GM19099 (cell line): Measurements from ENCODE around the gene NUSAP1.

Experiments
- POLR2A ChIP-seq: IDR thresholded peaks from 3 replicates; pipeline ENCODE4 v1.6.1; 2011; ENCODE audit warnings: low read depth; ENCODE audit not compliant: insufficient read length; ENCODE audit errors: extremely low read depth

Gene NUSAP1, protein sequence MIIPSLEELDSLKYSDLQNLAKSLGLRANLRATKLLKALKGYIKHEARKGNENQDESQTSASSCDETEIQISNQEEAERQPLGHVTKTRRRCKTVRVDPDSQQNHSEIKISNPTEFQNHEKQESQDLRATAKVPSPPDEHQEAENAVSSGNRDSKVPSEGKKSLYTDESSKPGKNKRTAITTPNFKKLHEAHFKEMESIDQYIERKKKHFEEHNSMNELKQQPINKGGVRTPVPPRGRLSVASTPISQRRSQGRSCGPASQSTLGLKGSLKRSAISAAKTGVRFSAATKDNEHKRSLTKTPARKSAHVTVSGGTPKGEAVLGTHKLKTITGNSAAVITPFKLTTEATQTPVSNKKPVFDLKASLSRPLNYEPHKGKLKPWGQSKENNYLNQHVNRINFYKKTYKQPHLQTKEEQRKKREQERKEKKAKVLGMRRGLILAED

DNA sequence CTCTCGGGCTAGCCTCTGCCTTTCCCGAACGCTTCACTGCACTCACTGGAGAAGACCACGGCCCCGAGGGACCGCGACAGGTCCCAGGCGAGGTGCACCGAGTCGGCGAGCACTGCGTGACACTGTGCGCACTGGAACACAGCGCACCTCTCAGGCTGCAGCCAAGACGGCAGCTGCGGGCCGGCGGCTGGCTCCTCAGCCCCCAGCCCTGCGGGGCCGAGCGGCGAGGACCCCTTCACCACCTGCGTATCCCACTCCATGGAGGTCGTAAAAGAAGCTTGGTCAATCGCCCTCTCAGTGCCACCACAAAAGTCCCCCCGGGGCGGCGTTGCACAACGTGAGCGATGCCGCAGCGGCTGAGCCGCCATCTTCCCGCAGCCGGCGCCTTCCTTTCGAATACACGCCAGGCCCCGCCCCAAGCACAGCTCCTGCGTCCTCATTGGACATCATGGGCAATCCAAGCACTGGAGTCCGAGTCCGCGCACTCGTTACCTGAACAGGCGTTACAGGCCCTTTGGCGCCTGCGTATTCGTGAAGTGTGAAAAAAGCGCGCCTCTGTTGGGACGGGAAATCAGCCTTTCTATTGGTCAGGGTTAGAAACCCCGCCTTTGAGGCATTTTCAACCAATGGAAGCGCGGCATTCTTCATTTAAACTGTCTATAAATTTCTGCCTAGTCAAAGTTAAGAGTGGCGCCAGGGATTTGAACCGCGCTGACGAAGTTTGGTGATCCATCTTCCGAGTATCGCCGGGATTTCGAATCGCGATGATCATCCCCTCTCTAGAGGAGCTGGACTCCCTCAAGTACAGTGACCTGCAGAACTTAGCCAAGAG, at the start of gene NUSAP1, which contains the start of gene OIP5:
Gene NUSAP1 (plus strand): TSS at position 688 of the 832 bp plus-strand sequence. CDS start 77 bp downstream, at position 765.
Gene OIP5 (minus strand): TSS at position 398 of the 832 bp plus-strand sequence. CDS start 30 bp downstream, at position 368.
- peak; percentile 97 for TF ChIP-seq POLR2A

DNA sequence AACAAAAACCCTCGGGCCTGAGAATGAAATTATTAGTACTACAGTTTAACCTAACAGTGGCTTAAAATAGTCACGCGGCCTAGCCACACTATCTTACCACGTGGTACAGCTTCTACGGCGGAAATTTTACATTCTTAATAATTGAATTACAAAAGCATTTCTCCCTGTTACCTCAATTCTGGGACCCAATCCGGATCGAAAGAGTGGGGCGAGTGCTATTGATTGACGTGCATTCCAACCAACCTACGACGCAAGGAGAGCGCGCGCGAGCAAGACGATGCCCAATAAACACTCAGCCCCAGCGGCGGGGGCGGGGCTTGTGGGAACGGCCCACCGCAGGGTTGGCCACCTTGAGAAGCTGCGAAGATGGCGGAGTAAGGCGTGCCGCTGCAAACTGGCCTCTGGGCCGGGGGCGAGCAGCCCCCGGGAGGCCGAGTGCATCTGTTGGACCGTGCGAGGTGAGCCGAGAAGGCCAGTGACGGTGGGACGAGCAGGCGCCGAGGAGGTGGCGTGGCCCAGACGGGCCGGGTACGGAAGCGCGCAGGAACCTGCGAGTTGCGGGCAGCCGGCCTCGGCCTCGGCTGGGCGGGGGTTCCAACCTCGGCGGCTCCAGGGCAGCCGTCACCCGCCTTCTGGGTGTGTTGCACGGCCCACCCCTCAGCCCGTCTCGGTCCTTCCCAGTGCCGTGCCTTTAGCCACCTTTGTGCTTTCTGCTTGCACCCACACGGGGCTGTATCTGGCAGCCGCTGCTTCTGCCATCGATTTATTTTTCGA, 48.8 kb upstream of the NUSAP1 start:
- TF ChIP-seq POLR2A: peak; percentile 87

DNA sequence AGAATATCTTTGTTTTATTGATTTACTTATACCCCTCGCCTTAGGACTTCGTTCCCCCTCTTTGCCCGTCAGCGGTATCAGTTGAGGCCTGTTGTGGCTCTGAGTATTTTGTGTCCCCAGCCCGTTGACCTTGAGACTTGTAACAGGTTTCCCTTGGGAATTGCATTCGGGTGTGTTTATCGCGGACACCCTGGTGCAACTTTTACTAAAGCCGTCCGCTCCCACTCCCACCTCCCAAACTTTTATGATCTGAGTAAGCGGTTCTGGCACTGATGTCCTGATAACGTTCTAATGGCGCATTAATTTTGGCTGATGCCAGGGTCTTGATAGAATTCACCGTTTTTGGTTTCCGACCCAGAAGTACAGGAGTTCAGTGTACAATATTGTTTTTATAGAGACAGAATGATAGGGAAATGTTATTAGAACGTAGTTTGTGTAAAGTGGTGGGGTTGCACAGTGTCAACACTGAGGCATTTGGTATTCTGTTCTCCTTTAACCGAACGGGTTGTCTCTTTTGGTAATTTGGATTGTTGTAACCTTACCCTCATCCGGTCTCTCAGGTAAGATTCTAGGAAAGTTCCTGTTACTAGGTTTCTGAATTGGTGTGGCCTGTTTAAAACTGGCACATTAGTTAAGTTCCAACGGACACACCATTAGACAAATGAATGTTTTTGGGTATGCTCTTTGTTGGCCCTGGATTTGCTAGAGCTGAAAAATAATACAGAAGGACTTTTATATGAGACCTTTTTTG, 48.1 kb upstream of the NUSAP1 start:
- TF ChIP-seq POLR2A: no peak

DNA sequence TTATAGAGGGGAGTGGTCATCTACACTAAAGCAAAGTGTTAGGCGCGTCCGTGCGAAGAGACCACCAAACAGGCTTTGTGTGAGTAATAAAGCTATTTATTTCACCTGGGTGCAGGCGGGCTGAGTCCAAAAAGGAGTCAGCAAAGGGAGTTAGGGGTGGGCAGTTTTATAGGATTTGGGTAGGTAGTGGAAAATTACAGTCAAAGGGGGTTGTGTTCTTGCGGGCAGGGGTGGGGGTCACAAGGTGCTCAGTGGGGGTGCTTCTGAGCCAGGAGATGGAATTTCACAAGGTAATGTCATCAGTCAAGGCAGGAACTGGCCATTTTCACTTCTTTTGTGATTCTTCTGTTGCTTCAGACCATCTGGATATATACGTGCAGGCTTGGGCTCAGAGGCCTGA, 47.4 kb upstream of the NUSAP1 start:
- no peak for TF ChIP-seq POLR2A

DNA sequence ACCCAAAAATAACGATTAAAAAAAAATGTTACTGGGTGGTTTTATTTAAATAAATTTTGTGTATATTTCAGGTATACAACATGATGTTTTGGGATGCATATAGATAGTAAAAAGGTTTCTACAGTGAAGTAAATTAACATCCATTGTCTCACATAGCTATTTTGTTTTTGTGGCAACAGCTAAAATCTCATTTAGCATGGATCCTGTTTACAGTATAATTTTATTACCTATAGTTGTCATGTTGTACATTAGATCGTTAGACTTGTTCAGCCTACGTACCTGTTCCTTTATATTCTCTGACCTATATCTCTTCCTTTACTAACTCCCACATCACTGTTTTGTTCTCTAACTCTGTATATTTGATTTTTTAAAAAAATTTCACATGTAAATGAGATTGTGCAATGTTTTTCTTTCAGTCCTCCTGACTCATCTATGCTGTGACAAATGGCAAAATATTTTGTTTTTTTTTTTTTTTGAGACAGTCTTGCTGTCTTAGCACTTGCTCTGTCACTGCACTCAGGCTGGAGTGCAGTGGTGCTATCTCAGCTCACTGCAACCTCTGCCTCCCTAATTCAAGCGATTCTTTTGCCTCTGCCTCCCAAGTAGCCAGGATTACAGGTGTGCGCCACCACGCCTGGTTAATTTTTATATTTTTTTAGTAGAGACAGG, 45.9 kb upstream of the NUSAP1 start:
- no peak for TF ChIP-seq POLR2A

DNA sequence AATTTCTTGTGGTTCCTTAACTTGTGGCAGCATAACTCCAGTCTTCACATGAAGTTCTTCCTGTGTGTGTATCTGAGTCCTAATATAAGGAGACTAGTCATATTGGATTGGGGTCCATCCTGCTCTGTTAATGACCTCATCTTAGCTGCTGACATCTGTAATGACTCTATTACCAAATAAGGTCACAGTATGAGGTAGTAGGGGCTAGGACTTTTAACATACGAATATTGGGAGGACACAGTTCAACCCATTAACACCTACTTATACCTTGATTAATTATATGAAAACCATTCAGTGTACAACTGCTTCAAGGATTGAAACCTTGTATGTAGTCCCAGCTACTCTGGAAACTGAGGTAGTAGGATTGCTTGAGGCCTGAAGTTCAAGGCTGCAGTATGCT, 44.2 kb upstream of the NUSAP1 start:
- no peak for TF ChIP-seq POLR2A

DNA sequence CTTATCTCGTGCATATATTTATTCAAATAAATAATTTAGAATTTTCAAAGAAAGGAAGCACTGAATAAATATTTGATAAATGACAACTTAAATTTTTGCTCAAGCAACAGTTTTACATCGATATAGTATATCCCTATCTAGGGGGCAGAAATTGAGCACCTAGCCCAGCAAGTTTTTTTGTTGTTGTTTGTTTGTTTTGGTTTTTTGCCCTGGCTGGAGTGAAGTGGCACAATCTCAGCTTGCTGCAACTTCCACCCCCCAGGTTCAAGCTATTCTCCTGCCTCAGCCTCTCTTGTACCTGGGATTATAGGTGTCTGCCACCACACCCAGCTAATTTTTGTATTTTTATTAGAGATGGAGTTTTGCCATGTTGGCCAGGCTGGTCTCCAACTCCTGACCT, 42.7 kb upstream of the NUSAP1 start:
- TF ChIP-seq POLR2A: no peak

DNA sequence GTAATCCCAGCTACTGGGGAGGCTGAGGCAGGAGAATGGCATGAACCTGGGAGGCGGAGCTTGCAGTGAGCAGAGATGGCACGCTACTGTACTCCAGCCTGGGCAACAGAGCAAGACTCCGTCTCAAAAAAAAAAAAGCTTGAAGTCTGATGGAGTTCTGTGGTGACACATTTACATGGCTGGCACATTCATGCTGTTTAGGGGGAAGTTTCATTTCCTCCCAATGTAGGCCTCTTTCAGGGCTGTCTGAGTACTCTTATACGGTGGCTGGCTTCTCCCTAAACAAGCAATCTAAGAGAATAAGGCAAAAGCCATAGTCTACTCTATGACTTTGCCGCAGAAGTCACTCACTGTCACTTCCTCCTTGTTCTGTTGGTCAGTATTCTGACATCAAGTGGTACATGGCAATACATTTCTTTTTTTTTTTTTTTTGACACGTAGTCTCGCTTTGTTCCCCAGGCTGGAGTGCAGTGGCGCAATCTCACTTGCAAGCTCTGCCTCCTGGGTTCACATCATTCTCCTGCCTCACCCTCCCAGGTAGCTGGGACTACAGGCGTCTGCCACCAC, 41.5 kb upstream of the NUSAP1 start:
- TF ChIP-seq POLR2A: peak; percentile 15

DNA sequence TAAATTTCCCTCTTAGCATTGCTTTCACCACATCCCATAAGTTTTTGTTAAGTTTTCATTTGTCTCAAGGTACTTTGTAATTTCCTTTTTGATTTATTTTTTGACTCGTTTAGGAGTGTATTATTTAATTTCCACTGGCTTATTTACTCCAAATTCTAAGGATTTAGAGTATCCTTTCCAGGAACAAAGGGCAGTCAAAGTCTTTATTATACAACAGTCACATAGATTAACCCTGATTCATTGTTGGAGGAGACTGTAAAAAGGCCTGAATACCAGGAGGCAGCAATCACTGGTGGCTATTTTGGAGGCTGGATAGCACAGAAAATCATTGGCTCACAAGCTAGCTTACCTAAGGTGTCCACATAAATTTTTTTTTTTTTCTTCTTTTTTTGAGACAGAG, 40.2 kb upstream of the NUSAP1 start:
- no peak for TF ChIP-seq POLR2A

DNA sequence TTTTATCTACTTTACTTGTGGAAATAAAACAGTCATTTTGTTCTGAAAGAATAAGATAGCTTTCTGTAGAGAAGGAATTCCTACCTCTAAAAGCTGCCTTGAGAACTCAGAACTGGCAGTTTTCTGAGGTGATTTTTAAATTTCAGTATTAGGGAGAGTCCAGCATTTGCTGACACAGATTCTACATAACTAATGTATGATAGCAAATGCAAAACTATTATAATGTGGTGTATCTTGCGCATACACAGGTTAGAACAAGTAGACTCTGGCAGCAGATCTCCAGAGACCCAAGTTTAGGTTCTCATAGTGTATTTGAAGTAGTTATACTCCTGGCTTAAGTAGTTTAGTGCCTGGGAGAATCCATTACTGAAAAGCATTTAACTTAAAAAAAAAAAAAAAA, 31.1 kb upstream of the NUSAP1 start:
- TF ChIP-seq POLR2A: no peak

DNA sequence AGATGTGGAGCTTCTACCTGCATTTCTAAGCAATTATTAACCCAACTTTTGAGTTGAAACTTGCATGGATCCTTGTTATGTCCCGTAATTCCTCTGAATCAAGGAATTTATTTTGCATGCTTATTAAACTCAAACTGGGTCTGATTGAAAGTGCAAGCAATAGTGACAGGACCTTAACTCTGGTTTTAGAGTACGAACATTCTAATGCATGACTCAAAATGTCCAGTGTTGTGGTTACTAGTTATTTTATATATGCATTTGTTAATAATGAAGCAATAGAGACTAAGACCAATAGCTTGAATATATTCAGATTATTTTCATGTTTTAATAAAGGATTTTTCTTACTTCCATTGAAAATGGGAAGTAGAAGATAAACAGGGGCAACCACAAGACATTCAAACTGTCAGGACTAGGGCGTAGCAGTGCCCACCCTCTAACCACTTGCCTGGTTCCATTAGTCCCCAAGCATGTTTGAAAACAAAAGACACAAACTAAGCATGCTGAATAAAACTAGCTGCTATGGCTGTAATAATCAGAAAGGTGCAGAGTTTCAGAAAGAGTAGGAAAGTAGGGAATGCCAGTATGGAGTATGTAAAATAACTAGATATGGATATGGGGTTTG, 28.4 kb upstream of the NUSAP1 start:
- no peak for TF ChIP-seq POLR2A

DNA sequence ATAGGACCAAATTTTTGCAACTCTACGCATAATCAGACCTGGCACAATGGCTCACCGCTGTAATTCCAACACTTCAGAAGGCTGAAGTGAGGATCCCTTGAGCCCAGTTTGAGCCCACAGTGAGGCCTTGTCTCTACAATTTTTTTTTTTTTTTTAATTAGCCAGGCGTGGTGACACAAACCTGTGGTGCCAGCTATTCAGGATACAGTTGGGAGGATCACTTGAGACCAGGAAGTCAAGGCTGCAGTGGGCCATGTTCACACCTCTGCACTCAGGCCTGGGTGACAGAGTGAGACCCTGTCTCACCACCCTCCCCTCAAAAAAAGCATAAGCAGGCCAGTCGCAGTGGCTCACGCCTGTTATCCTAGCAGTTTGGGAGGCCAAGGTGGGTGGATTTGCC, 25.0 kb upstream of the NUSAP1 start:
- TF ChIP-seq POLR2A: no peak

DNA sequence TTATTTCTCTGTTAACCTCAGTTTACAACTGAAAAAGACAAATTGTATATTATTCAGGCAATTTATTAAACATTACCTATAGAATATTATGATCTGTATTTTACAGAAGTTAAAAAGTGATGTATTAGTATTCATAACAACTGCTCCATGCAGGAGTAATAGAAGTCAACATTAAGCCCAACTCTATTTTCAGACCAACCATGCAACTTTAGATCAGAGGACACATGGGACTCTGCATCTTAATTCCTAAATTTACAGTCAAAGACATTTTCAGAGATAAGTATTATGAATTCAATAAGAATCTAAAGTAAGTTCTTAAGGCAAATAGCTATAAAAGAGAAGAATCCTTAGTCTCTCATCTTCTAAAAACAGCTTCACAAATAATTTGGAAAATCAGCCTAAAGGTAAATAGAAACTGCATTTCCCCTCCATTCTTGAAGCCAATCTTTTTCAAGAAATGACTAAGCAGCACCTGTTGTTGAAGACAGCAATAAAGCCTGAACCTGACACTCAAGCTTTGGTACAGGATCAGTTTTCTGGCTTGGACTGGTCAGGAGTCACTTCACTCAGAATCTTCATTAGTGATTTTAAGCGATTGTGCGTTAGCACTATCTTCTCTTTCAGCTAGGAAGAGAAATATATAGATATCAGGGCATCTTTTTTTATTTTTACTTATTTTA, 23.3 kb upstream of the NUSAP1 start:
- TF ChIP-seq POLR2A: no peak

DNA sequence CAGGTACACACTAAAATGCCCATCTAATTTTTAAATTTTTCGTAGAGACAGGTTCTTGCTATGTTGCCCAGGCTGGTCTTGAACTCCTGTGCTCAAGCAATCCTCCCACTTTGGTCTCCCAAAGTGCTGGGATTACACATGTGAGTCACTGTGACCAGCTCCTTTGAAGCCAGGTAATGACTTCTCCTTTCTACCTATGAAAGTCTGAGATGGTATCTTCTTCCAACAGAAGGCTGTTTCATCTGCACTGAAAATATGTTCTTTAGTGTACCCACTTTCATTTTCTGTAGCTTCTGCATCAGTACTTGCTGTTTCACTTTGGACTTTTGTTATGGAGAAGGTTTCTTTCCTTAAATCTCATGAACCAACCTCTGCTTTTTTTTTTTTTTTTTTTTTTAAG, 9.1 kb upstream of the NUSAP1 start:
- no peak for TF ChIP-seq POLR2A
